T-helper 2 cell treated with Interferon-gamma antibody and Interleukin-4, amounts not matched to agents 5 μg/mL and 100 μg/mL, for 36 hours (primary cell): Measurements from ENCODE around the gene NT5C.

Experiments used
- DNase-seq: peaks from one replicate; pipeline ENCODE4 v3.0.0; 2021; ENCODE audit warnings: low spot score
- H3K27ac Mint-ChIP-seq: one replicate; pipeline ENCODE4 v1.8.0; 2021; ENCODE audit warnings: mild to moderate bottlenecking, mixed read lengths
- H3K27me3 Mint-ChIP-seq: one replicate; pipeline ENCODE4 v1.8.0; 2021; ENCODE audit warnings: low read depth, mixed read lengths
- H3K36me3 Mint-ChIP-seq: one replicate; pipeline ENCODE4 v1.8.0; 2021; ENCODE audit warnings: low read depth, mixed read lengths
- H3K4me1 Mint-ChIP-seq: one replicate; pipeline ENCODE4 v1.8.0; 2021; ENCODE audit warnings: low read depth, mixed read lengths
- H3K4me3 Mint-ChIP-seq: one replicate; pipeline ENCODE4 v1.8.0; 2022; ENCODE audit warnings: mild to moderate bottlenecking, moderate library complexity, mixed read lengths
- H3K9me3 Mint-ChIP-seq: one replicate; pipeline ENCODE4 v1.8.0; 2021; ENCODE audit warnings: mixed read lengths

NT5C gene

GRCh38 chr17:75115555-75115954, 16.0 kb downstream of the NT5C start:
- peaks cover 23% of the 10 kb centered on the region for H3K4me1 Mint-ChIP-seq
- peaks cover 32% of the 10 kb centered on the region for H3K36me3 Mint-ChIP-seq
- no peak for DNase-seq
- no peak overlapping the region for H3K4me3 Mint-ChIP-seq
- no peaks in the 10 kb centered on the region for H3K27me3 Mint-ChIP-seq
- no peak overlapping the region for H3K27ac Mint-ChIP-seq
- H3K9me3 Mint-ChIP-seq: no peaks in the 10 kb centered on the region

GRCh38 chr17:75114552-75115314, 16.8 kb downstream of the NT5C start:
- H3K36me3 Mint-ChIP-seq: peaks cover 29% of the 10 kb centered on the region

GRCh38 chr17:75113798-75114551, 17.6 kb downstream of the NT5C start:
- peak; percentile 83 for DNase-seq
- Mint-ChIP-seq H3K4me1 (peaks cover 26% of the 10 kb centered on the region), H3K27me3 (no peaks in the 10 kb centered on the region), H3K9me3 (no peaks in the 10 kb centered on the region), H3K36me3 (peaks cover 26% of the 10 kb centered on the region), H3K27ac (peak overlapping the region; percentile 91), H3K4me3 (peak overlapping the region; percentile 87)

More at GRCh38 chr17:75114552-75115314, 16.8 kb downstream of the NT5C start:
- no peak for DNase-seq
- Mint-ChIP-seq H3K9me3 (no peaks in the 10 kb centered on the region), H3K27me3 (no peaks in the 10 kb centered on the region), H3K4me1 (peaks cover 25% of the 10 kb centered on the region), H3K4me3 (peak overlapping the region; percentile 87), H3K27ac (peak overlapping the region; percentile 91)

GRCh38 chr17:75111777-75112335, 19.7 kb downstream of the NT5C start:
- Mint-ChIP-seq H3K27me3 (no peaks in the 10 kb centered on the region), H3K4me3 (peak overlapping the region; percentile 94), H3K36me3 (peaks cover 21% of the 10 kb centered on the region), H3K27ac (peak overlapping the region; percentile 51), H3K4me1 (peaks cover 27% of the 10 kb centered on the region), H3K9me3 (no peaks in the 10 kb centered on the region)
- no peak for DNase-seq

GRCh38 chr17:75110234-75110937, 21.2 kb downstream of the NT5C start:
- no peaks in the 10 kb centered on the region for H3K9me3 Mint-ChIP-seq
- DNase-seq: no peak
- peaks cover 27% of the 10 kb centered on the region for H3K4me1 Mint-ChIP-seq
- peaks cover 23% of the 10 kb centered on the region for H3K36me3 Mint-ChIP-seq
- no peaks in the 10 kb centered on the region for H3K27me3 Mint-ChIP-seq
- H3K4me3 Mint-ChIP-seq: peak overlapping the region; percentile 94
- H3K27ac Mint-ChIP-seq: peak overlapping the region; percentile 82

GRCh38 chr17:75109407-75110233, 21.9 kb downstream of the NT5C start, which contains the start of gene ARMC7:
TSS of gene ARMC7 (plus strand) at chr17:75109969. CDS start at chr17:75110289, 320 bp downstream.
- DNase-seq: peak; percentile 94
- Mint-ChIP-seq H3K36me3 (peaks cover 19% of the 10 kb centered on the region), H3K4me3 (peak within 1 kb of the TSS; percentile 94), H3K27me3 (no peaks in the 10 kb centered on the region), H3K4me1 (peaks cover 22% of the 10 kb centered on the region), H3K27ac (peak within 1 kb of the TSS; percentile 85), H3K9me3 (no peaks in the 10 kb centered on the region)

- DNase-seq: no peak
- peaks cover 15% of the 10 kb centered on the region for H3K36me3 Mint-ChIP-seq
- peak overlapping the region; percentile 36 for H3K27ac Mint-ChIP-seq
Observed at GRCh38 chr17:75109046-75109406, 22.5 kb downstream of the NT5C start.

GRCh38 chr17:75108193-75108592, 23.3 kb downstream of the NT5C start:
- no peak for DNase-seq
- H3K27ac Mint-ChIP-seq: no peak overlapping the region
- peaks cover 13% of the 10 kb centered on the region for H3K36me3 Mint-ChIP-seq
- no peaks in the 10 kb centered on the region for H3K9me3 Mint-ChIP-seq
- peak overlapping the region; percentile 94 for H3K4me3 Mint-ChIP-seq
- no peaks in the 10 kb centered on the region for H3K27me3 Mint-ChIP-seq
- peaks cover 15% of the 10 kb centered on the region for H3K4me1 Mint-ChIP-seq

More at GRCh38 chr17:75109046-75109406, 22.5 kb downstream of the NT5C start:
- Mint-ChIP-seq H3K27me3 (no peaks in the 10 kb centered on the region), H3K4me1 (peaks cover 17% of the 10 kb centered on the region), H3K9me3 (no peaks in the 10 kb centered on the region), H3K4me3 (peak overlapping the region; percentile 94)

GRCh38 chr17:75105126-75106080, 26.1 kb downstream of the NT5C start:
- Mint-ChIP-seq H3K9me3 (no peaks in the 10 kb centered on the region), H3K4me1 (peaks cover 5% of the 10 kb centered on the region), H3K27me3 (no peaks in the 10 kb centered on the region), H3K4me3 (no peak overlapping the region), H3K27ac (no peak overlapping the region), H3K36me3 (peaks cover 1% of the 10 kb centered on the region)
- no peak for DNase-seq

- Mint-ChIP-seq H3K27ac (no peak overlapping the region), H3K27me3 (no peaks in the 10 kb centered on the region), H3K36me3 (peaks cover 1% of the 10 kb centered on the region), H3K4me3 (no peak overlapping the region), H3K4me1 (peaks cover 2% of the 10 kb centered on the region), H3K9me3 (no peaks in the 10 kb centered on the region)
- DNase-seq: no peak
Observed at GRCh38 chr17:75103601-75104554, 27.7 kb downstream of the NT5C start.

GRCh38 chr17:75102385-75102821, 29.1 kb downstream of the NT5C start:
- no peak for DNase-seq
- Mint-ChIP-seq H3K9me3 (no peaks in the 10 kb centered on the region), H3K4me3 (no peak overlapping the region), H3K36me3 (peaks cover 1% of the 10 kb centered on the region), H3K27me3 (no peaks in the 10 kb centered on the region), H3K4me1 (no peaks in the 10 kb centered on the region), H3K27ac (no peak overlapping the region)
